Skeletal muscle satellite cell (primary cell): ENCODE data around the gene PLEKHJ1.
A peak's percentile ranks its signal among the peaks of the same experiment; 100 is the strongest.

ENCODE experiments used
- H3K27me3 ChIP-seq: 2 replicates; pipeline ENCODE4 v1.7.0; 2013; ENCODE audit warnings: low read length; ENCODE audit not compliant: control insufficient read depth, insufficient read depth
- H3K36me3 ChIP-seq: 2 replicates; pipeline ENCODE4 v1.7.0; 2013; ENCODE audit warnings: mild to moderate bottlenecking, control low read depth, low read length; ENCODE audit not compliant: insufficient read depth
- H3K4me1 ChIP-seq: 2 replicates; pipeline ENCODE4 v1.7.0; 2013; ENCODE audit warnings: low read length; ENCODE audit not compliant: control insufficient read depth, insufficient read depth
- H3K4me2 ChIP-seq: 2 replicates; pipeline ENCODE4 v1.7.0; 2013; ENCODE audit warnings: mild to moderate bottlenecking, low read length
- H3K4me3 ChIP-seq: 2 replicates; pipeline ENCODE4 v1.7.0; 2013; ENCODE audit warnings: low read length
- H3K9ac ChIP-seq: 2 replicates; pipeline ENCODE4 v1.7.0; 2013; ENCODE audit warnings: mild to moderate bottlenecking, low read depth, low read length, moderate library complexity
- H3K9me3 ChIP-seq: replicated peaks from 2 replicates; pipeline ENCODE4 v1.7.0; 2013; ENCODE audit warnings: mild to moderate bottlenecking, control low read depth, low read length

Gene PLEKHJ1

GRCh38 chr19:2237051-2237868 lies 1.1 kb upstream of the PLEKHJ1 start:
- Histone ChIP-seq H3K36me3 (peaks cover 23% of the 10 kb centered on the region), H3K9me3 (no peaks in the 10 kb centered on the region), H3K4me2 (peak overlapping the region; percentile 99), H3K9ac (peak overlapping the region; percentile 94), H3K27me3 (no peaks in the 10 kb centered on the region), H3K4me3 (peak overlapping the region; percentile 90), H3K4me1 (peaks cover 53% of the 10 kb centered on the region)

- H3K9ac ChIP-seq, result peak overlapping the region; percentile 94
- H3K4me3 ChIP-seq, result peak overlapping the region; percentile 90
- H3K27me3 ChIP-seq, result no peaks in the 10 kb centered on the region
- peaks cover 51% of the 10 kb centered on the region for H3K4me1 ChIP-seq
- no peaks in the 10 kb centered on the region for H3K9me3 ChIP-seq
- peaks cover 27% of the 10 kb centered on the region for H3K36me3 ChIP-seq
- H3K4me2 ChIP-seq, result peak overlapping the region; percentile 99
These were observed 140 bp downstream of the PLEKHJ1 start for GRCh38 chr19:2236064-2236313.

GRCh38 chr19:2235381-2236063 lies 607 bp downstream of the PLEKHJ1 start:
- peak overlapping the region; percentile 99 for H3K4me2 ChIP-seq
- peaks cover 32% of the 10 kb centered on the region for H3K36me3 ChIP-seq
- H3K27me3 ChIP-seq, result no peaks in the 10 kb centered on the region
- no peaks in the 10 kb centered on the region for H3K9me3 ChIP-seq
- H3K4me1 ChIP-seq, result peaks cover 51% of the 10 kb centered on the region
- peak overlapping the region; percentile 90 for H3K4me3 ChIP-seq
- peak overlapping the region; percentile 94 for H3K9ac ChIP-seq

- Histone ChIP-seq H3K27me3 (no peaks in the 10 kb centered on the region), H3K4me1 (peaks cover 47% of the 10 kb centered on the region), H3K4me2 (peak overlapping the region; percentile 99), H3K36me3 (peaks cover 37% of the 10 kb centered on the region), H3K9ac (peak overlapping the region; percentile 94), H3K4me3 (peak overlapping the region; percentile 90), H3K9me3 (no peaks in the 10 kb centered on the region)
These were observed 1.1 kb downstream of the PLEKHJ1 start for GRCh38 chr19:2234996-2235380.

- Histone ChIP-seq H3K4me2 (peak overlapping the region; percentile 99), H3K9me3 (no peaks in the 10 kb centered on the region), H3K4me1 (peaks cover 45% of the 10 kb centered on the region), H3K27me3 (no peaks in the 10 kb centered on the region), H3K4me3 (no peak overlapping the region), H3K36me3 (peaks cover 48% of the 10 kb centered on the region), H3K9ac (no peak overlapping the region)
These were observed 2.4 kb downstream of the PLEKHJ1 start for GRCh38 chr19:2233601-2234280.

GRCh38 chr19:2232286-2233151 lies 3.6 kb downstream of the PLEKHJ1 start:
- no peaks in the 10 kb centered on the region for H3K9me3 ChIP-seq
- no peaks in the 10 kb centered on the region for H3K27me3 ChIP-seq
- H3K4me3 ChIP-seq, result no peak overlapping the region
- H3K9ac ChIP-seq, result no peak overlapping the region
- H3K36me3 ChIP-seq, result peaks cover 55% of the 10 kb centered on the region
- no peak overlapping the region for H3K4me2 ChIP-seq
- peaks cover 33% of the 10 kb centered on the region for H3K4me1 ChIP-seq

- Histone ChIP-seq H3K9me3 (no peaks in the 10 kb centered on the region), H3K4me1 (peaks cover 30% of the 10 kb centered on the region), H3K27me3 (no peaks in the 10 kb centered on the region), H3K9ac (peak overlapping the region; percentile 8), H3K36me3 (peaks cover 55% of the 10 kb centered on the region), H3K4me3 (no peak overlapping the region), H3K4me2 (no peak overlapping the region)
These were observed 4.4 kb downstream of the PLEKHJ1 start for GRCh38 chr19:2231621-2232221.

GRCh38 chr19:2230807-2231533 lies 5.2 kb downstream of the PLEKHJ1 start:
- no peaks in the 10 kb centered on the region for H3K27me3 ChIP-seq
- H3K4me1 ChIP-seq, result peaks cover 30% of the 10 kb centered on the region
- H3K9me3 ChIP-seq, result no peaks in the 10 kb centered on the region
- no peak overlapping the region for H3K9ac ChIP-seq
- no peak overlapping the region for H3K4me3 ChIP-seq
- peaks cover 61% of the 10 kb centered on the region for H3K36me3 ChIP-seq
- no peak overlapping the region for H3K4me2 ChIP-seq

GRCh38 chr19:2230033-2230531 lies 6.0 kb downstream of the PLEKHJ1 start:
- Histone ChIP-seq H3K4me2 (no peak overlapping the region), H3K4me3 (no peak overlapping the region), H3K27me3 (no peaks in the 10 kb centered on the region), H3K4me1 (peaks cover 27% of the 10 kb centered on the region), H3K9me3 (no peaks in the 10 kb centered on the region), H3K36me3 (peaks cover 70% of the 10 kb centered on the region), H3K9ac (no peak overlapping the region)
